ENCODE measurements around the gene CLIP3.

GRCh38 chr19:36046443-36047050, 13.9 kb upstream of the CLIP3 start:
- TF ChIP-seq, protein P1, sequence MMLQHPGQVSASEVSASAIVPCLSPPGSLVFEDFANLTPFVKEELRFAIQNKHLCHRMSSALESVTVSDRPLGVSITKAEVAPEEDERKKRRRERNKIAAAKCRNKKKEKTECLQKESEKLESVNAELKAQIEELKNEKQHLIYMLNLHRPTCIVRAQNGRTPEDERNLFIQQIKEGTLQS (CRISPR knock-in tag; IDR thresholded peaks at IDR 0.05): no peak
- TF ChIP-seq EP300 (IDR thresholded peaks at IDR 0.05; ENCODE audit: low read depth in 2 of 2, low read length in 2 of 2) (no peak), EP300 (CRISPR knock-in tag; IDR thresholded peaks at IDR 0.05; ENCODE audit: borderline replicate concordance) (no peak), DMTF1 (CRISPR knock-in tag; IDR thresholded peaks at IDR 0.05) (no peak), MXD1 (CRISPR knock-in tag; IDR thresholded peaks at IDR 0.05) (no peak), RAD51 (IDR thresholded peaks at IDR 0.05; ENCODE audit: borderline replicate concordance) (no peak), POGZ (CRISPR knock-in tag; IDR thresholded peaks at IDR 0.05) (no peak)

All from HepG2 (cell line).